SHP77 (cell line): ENCODE data around the gene POGK.
"Not testable (repeated sequence)": the region's sequence is repeated elsewhere in the genome, so short reads cannot be mapped to it uniquely, and the experiment has no call there.

ENCODE experiments used
- DNase-seq, 2 experiments: peaks; one replicate each; lab custom pipeline; 2025; lab: John Stamatoyannopoulos, UW

The POGK gene, protein sequence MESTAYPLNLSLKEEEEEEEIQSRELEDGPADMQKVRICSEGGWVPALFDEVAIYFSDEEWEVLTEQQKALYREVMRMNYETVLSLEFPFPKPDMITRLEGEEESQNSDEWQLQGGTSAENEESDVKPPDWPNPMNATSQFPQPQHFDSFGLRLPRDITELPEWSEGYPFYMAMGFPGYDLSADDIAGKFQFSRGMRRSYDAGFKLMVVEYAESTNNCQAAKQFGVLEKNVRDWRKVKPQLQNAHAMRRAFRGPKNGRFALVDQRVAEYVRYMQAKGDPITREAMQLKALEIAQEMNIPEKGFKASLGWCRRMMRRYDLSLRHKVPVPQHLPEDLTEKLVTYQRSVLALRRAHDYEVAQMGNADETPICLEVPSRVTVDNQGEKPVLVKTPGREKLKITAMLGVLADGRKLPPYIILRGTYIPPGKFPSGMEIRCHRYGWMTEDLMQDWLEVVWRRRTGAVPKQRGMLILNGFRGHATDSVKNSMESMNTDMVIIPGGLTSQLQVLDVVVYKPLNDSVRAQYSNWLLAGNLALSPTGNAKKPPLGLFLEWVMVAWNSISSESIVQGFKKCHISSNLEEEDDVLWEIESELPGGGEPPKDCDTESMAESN

DNA sequence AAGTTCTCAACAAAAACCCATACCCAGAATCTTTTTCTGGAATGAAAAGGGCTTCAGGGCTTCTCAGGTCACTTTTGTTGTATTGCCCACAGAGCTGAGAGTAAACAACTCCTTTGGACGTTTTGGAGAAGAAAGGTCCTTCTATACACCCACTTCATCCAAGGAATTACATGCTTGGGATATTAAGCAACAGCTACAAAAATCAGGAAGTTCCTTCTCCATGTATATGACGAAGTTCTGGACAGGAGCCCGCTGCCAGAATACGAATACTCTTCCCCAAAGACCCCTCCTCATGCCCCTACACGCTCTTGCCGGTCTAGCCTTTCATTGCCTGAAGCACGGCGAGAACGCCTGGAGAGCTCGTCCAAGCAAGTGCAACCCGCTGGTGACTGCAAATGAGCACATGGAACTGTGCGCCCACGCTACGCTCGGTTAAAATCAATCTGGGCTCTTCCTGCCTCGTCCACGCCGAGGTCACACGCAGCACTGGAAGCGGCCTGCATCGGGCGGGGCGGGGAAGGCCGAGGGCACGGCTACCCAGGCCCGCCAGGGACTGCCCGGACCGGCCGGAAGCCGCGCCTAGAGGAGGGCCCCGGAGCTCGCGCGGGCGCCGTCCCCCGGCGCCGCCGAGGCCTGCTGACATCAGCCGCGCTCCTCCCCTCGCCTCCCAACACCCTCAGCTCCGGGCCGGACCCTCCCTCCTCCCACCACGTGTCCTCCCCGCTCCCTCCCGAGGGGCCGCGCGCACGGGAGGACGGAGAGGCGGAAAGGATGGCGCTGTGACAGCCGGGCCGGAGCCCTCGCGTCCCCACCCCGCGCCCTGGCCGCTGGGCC, at the start of gene POGK:
POGK (plus strand) TSS at position 710 of the 834 bp plus-strand sequence. CDS start 1,482 bp downstream, outside the sequence.
- peak; percentile 85 to 94 for DNase-seq

DNA sequence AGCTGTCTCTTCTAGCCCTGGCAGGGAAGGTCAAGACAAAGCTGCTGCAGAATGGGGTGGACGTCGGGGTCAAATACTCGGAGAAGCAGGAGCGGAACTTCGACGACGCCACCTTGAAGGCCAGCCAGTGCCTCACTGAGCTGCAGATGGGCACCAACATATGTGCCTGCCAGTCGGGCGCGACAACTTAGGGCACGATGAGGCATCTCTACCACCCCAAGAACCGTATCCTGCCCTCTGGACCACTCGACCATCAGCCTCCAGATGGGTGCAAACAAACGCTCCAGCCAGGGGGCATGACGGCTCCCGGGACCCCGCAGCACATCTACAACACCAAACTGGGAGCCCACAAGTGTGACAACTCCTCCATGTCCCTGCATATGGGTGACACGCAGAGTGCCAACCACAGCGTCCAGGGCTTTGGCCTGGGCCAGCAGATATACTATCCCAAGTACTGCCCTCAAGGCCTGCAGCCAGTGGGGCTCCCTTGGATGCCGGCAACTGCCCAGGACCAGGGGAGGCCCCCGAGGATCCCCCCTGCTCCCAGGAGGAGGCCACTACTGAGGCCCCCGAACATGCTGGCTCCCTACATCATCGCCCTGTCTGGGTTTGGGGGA, 42.5 kb upstream of the POGK start:
- no peak for DNase-seq

DNA sequence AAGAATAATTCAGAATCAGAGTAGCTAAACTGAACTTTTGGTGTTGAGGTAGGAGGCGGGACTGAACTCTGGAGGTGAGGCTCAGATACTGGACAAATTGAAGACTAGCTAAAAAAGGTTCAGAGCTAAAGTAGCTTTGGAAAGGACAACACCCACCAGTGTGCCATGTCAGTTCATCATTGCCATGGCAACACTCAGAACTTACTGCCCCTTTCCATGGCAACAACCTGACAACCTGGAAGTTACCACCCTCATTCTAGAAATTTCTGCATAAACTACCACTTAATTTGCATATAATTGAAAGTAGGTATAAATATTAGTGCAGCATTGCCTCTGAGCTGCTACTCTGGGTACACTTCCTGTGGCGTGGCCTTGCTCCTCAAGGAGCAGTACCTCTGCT, 30.3 kb upstream of the POGK start:
- DNase-seq = no peak

DNA sequence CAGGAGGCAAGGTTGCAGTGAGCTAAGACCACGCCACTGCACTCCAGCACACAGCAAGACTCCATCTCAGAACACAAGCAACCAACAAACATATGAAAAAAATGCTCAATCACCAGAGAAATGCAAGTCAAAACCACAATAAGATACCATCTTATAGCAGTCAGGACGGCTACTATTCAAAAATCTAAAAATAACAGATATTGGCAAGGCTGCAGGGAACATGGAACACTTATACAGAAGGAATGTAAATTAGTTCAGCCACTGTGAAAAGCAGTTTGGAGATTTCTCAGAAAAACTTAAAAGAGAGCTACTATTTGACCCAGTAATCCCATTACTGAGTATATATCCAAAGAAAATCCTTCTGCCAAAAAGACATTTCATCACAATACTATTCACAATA, 27.6 kb upstream of the POGK start:
- DNase-seq = no peak

DNA sequence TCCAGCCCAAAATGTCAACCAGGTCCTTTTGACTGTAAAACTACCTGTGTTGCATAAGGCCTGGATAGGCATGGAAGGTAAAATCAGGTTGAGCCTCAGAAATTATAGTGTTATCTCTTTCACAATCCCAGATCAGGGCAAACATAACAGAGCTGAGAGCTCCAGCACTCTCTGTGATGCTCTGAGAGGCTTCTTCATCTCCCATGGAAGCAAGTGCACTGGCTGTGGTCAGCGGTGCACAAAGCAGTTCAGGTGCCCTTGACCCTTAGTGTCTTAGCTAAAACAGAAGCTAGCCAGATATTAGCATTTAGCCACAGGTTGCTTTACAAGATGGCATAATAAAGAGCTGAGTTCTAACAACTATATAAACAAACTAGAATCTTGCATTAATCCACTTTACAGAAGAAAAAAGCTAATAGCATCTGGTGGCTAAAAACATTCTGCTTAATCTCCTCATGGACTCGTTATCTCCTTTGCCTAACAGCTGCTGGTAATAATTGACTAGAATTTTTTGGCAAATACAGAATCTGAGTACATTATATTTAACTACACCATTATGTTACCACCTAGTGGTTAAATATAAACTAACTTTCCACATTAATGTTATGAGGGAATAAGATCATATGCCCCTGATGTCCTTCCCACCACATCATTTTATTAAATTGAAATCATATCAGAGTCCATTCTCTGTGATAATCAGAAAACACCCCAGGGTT, 25.6 kb upstream of the POGK start:
- no peak for DNase-seq

DNA sequence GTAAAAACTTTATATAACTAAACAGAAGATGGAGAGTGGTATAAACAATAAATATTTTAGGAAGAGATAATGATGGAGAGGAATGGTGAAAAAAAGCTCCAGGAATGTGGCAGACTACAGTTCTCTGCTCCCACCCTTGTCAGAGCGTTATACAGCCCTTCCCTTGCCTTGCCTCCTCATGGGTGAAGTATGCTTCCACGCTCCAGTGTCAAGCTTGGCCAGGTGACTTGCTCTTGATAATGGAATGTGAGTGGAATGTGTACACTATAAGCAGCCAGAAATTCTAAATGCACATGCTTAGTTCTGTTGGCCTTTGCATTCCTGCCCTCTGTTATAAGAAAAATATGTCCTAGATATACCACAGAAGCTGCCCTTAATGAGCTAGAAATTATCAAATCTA, 24.7 kb upstream of the POGK start:
- no peak for DNase-seq

DNA sequence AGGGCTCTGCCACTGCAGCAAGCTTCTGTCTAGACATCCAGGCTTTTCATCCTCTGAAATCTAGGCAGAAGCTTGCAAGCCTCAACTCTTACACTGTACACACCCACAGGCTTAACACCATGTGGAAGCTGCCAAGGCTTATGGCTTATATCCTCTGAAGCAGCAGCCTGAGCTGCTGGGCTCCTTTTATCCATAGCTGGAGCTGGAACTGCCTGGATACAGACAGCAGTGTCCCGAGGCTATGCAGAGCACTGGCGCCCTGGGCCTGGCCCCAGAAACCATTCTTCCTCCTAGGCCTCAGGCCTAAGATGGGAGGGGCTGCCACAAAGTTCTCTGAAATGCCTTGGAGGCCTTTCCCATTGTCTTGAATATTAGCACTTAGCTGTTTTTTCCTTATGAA, 19.3 kb upstream of the POGK start:
- no peak for DNase-seq

DNA sequence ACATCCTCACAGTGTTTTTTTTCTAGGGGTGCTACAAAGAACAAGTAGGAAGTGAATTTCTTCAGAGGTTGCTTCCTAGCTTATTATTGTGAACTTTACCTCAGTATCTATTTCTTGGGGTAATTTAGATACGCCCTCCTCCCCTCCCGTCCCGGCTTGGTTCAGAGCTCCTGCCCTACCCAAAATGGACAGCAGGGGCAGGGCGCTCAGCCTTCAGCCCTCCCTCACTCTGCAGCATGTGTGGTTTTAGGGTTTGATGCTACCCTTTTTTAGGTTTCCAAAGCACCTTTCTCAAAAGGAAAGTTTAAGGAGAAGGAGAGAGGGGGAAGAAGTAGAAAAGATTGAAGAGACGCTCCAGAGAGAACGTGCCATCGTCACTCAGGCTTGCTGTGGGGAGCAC, 16.9 kb upstream of the POGK start:
- DNase-seq = peak in 1 of 2 experiments; percentile 13

DNA sequence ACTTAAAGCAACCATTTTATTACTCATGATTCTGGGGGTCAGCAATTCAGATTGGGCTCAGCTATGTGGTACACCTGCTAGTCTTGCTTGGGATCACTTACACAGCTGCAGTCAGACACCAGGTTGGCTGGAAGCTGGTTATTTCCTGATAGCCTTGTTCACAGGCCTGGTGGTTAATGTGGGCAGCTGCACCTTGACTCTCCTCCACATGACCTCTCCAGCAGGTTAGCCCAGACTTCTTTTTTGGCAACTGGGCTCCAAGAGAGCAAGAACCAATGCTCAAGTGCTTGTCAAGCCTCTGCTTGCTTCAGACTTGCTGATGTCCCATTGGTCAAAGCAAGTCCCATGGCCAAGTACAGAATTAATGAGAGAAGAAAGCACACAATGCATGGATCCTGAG, 11.8 kb upstream of the POGK start:
- DNase-seq = no peak

DNA sequence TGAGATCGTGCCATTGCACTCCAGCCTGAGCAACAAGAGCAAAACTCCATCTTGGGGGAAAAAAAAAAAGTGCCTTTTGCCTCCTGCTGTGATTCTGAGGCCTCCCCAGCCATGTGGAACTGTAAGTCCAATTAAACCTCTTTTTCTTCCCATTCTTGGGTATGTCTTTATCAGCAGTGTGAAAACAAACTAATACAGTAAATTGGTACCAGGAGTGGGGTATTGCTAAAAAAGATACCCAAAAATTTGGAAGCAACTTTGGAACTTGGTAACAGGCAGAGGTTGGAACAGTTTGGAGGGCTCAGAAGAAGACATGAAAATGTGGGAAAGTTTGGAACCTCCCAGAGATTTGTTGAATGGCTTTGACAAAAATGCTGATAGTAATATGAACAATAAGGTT, 9.5 kb upstream of the POGK start:
- DNase-seq = not testable (repeated sequence)

DNA sequence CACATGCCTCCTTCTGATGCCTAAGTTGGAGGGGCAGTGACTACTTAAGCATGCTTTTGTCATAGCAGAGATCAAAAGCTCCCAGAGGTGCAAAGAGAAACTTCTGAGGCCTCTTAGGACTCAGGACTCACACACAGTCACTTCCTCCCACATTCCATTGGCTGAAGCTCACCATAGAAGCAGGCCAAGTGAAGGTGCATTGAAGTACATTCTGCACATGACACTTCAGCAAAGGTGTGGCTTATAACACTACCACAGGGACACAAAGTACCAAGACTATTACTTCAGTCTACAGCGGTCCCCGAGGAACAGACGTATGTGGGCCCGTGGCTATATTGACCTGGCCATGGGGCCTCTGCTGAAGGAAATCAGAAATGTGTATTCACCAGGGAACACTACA, 2.5 kb upstream of the POGK start:
- no peak for DNase-seq

DNA sequence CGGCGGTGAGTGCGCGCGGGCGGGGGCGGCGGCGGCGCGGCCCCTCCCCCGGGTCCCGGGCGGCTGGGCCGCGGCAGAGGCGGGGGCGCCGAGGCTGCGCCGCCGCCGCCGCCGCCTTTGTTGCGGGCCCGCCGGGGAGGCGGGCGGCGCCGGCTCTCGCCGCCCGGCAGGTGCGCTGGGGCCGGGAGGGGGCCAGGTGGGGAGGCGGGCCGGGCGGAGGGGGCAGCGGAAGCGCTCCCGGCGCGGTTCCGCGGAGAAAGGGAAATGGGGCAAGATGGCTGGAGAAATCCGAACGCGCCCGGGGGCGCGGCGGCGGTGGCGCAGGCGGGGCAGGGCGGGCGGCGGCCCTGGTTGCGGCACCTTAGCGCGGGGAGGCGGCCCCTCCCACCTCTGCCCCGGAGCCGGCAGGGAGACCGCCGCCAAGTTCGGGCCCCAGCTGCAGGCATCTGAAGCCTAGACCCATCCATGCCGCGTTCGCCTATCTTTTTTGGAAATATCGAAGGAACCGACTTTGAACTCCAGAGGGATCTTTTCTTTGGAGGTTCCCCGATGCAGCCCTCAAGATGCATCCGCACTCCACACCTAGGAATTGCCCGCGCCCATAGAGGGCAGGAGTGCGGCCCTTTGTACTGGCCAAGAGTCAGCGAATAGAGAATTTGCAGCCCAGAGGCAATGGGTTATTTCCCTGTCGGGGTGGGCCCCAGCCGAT, 479 bp downstream of the POGK start:
- peak; percentile 49 to 66 for DNase-seq

DNA sequence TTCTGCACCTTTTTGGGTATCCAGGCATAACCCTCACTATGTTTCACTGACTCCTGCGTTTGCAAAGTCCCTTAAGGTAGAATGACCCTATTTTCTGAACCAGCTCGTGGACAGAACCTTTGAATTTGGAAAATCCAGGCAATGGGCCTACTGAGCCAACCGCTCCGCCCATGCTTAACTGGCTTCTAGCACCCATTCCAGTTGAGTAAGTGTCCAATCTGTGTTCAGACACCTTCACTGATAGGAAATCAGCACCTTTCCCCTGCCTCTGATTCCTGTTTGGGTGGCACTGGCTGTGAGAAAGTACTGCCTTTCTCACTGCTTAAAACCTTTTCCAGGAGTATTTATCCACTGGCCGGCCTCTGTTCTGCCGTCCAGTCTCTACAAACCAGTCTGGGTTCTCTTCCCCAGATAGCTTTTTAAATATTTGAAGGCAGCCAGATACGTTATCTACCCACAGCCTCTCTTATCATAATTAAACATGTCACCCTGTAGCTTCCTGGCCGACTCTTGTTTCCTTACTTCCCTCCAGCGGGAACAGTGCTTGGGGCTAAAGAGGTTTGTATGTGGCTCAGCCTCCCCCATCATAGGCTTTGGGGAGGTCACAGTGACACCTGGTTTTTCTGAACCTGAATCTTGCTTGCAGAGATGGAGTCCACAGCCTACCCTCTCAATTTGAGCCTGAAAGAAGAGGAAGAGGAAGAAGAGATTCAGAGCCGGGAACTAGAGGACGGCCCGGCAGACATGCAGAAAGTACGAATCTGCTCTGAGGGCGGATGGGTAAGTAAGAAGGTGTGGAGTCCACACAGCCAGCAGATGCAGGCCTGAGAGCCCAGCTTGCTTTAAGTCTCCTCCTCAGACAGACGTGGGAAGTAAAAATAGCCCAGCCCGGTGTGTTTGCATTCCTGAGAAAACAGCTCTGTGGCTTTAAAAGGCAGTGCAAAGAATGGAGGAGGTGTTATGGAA, 1.3 kb downstream of the POGK start:
- no peak for DNase-seq

DNA sequence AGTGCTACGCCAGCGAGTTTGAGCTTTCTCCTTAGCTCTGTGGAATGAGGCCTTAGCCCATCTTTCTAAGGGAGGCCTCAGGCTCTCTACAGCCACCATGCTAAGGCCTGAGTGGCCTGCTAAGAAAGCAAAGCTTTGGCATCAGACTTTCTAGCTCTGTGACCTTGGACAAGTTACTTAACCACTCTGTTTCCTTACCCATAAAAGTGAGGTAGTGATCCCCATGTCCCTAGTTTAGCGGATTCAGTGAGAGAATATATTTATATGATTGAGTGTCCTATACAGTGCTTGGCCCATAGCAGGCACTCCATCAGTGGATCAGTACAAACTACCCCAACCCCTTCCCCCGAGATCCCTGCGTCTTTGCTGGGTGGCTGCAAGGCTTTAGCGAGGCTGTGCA, 4.0 kb downstream of the POGK start:
- no peak for DNase-seq

DNA sequence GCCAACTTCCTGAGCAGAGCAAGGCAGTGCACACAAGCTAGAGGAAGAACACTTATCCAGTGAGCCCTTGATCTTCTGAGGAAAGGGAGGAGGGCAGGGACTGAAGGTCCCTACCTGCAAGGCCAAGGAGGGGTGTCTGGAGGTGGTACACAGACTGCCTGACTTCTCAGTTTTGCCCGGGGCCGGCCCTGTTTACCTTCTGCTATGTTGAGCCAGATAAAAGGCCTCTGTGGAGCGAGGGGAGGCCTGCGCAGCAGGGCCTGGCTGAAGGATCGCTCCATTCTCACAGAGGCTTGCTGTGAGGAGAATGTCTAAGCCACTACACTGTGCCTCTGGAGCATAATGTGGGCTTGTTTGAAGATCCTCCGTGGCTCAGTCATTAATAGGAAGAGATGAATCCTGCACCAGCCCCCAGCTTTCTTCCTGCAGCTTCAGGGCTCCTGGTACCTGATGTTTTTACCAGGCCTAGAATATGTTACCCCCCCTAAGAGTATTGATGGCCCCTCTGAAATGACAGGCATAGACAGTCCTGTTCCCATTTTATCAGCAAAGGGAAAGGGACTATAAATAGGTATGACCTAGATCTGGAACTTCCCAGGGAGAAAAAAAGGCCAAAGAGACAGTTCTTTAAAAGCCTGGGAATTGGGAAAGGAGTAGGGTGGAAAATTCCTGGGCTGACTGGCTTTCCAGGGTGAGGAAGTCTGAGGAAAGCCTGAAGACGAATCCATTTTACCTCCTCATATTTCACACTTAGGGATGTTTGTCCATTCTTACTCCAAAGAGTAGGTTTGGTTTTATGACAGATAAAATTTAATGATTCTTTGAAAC, 4.7 kb downstream of the POGK start:
- no peak for DNase-seq

DNA sequence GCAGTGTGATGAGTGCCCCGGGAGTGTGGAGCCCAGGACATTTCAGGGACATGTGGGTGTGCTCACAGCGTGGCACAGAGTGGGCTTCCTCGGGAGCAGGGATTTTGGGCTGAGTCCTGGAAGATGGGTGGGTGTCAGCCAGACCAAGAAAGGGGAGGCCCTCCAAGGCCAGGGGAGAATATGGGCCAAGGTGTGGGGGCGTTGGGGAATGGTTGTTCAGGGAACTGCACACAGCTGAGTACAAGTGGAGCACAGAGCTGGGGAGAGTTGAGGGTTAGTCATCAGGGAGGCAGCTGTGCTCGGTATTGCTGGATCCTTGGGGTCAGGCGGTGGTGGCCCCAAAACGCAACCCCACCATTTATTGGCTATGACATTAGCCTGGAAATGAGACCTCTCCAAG, 5.5 kb downstream of the POGK start:
- DNase-seq = no peak

DNA sequence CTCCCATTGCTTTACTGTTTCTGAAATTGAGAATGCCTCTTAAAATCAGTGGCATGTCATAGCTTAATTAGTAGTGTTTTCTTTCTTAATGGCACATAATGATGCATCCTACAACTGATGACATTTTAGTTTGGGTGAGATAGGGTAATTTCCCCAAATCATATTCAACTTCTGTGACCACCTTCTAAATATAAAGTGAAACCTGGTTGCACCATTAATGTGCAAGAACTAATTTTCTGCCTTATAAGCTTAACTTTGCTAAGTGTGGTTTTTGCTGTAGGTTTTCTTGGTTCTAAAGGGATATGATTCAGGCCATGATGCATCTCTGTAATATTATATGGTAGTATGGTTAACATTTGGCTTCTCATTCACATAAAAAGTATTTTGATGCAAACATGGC, 8.9 kb downstream of the POGK start:
- no peak for DNase-seq

DNA sequence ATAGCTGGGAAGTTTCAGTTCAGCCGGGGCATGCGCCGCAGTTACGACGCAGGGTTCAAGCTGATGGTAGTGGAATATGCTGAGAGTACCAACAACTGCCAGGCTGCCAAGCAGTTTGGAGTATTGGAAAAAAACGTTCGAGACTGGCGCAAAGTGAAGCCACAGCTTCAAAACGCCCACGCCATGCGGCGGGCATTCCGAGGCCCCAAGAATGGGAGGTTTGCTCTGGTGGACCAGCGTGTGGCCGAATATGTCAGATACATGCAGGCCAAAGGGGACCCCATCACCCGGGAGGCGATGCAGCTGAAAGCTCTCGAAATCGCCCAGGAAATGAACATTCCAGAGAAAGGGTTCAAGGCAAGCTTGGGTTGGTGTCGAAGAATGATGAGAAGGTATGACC, 9.9 kb downstream of the POGK start:
- DNase-seq = no peak

DNA sequence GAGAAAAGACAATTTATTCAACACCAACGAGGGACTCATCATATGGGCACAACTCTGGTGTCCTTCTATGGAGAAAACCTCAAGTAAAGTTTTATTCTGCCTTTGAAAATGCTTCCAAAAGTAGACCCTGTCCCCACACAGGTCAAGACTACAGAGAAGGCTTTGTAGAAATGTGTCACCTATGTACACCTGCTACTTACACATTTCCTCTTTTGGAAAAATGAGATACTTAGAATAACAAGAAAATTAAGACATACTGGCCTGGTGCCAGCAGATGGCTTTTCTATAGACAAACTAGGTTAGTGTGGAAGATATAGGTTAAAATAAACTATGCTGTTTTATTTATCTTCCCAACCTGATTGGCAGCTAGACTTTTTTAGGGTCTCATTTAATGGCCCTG, 13.6 kb downstream of the POGK start:
- no peak for DNase-seq
